Ovary (tissue), 3 donors: ENCODE results near the gene CCDC97.

Source experiments
- POLR2A ChIP-seq: fragments of 450-650 bp; IDR thresholded peaks from one replicate; pipeline ENCODE4 v1.6.1; 2017; ENCODE audit warnings: antibody characterized with exemption, mild to moderate bottlenecking, moderate library complexity
- TF ChIP-seq, protein P1 (sequence below), 3 donors: fragments of 450-650 bp in 2 of 3; fragments of 200-600 bp in 1 of 3; IDR thresholded peaks; one replicate each; pipeline versions ENCODE4 v1.5.1 to v1.8.0; 2016 to 2022; ENCODE audit warnings: antibody characterized with exemption in 3 of 3, mild to moderate bottlenecking in 1 of 3
- donor health status: DM: no; HTN: no; CAD: no.

- TF ChIP-seq, protein P1, sequence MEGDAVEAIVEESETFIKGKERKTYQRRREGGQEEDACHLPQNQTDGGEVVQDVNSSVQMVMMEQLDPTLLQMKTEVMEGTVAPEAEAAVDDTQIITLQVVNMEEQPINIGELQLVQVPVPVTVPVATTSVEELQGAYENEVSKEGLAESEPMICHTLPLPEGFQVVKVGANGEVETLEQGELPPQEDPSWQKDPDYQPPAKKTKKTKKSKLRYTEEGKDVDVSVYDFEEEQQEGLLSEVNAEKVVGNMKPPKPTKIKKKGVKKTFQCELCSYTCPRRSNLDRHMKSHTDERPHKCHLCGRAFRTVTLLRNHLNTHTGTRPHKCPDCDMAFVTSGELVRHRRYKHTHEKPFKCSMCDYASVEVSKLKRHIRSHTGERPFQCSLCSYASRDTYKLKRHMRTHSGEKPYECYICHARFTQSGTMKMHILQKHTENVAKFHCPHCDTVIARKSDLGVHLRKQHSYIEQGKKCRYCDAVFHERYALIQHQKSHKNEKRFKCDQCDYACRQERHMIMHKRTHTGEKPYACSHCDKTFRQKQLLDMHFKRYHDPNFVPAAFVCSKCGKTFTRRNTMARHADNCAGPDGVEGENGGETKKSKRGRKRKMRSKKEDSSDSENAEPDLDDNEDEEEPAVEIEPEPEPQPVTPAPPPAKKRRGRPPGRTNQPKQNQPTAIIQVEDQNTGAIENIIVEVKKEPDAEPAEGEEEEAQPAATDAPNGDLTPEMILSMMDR (IDR thresholded peaks at IDR 0.05), result no peak
- no peak for TF ChIP-seq POLR2A
Observed at GRCh38 chr19:41295499-41295898, 14.5 kb upstream of the CCDC97 start.
